Urothelium cell line (cell line): ENCODE results near the gene ATAD3C.
"Not testable (repeated sequence)": the region's sequence is repeated elsewhere in the genome, so short reads cannot be mapped to it uniquely, and the experiment has no call there.

Source experiments
- DNase-seq: peaks from one replicate; pipeline ENCODE4 v3.0.0; 2011; ENCODE audit warnings: low spot score, mixed read lengths
- FAIRE-seq: peaks from 2 replicates; lab custom pipeline; 2011; peaks lifted over from hg19 to GRCh38; lab: Jason Lieb, UNC

Gene ATAD3C

GRCh38 chr1:1468196-1468985, 18.9 kb downstream of the ATAD3C start:
- not testable (repeated sequence) for DNase-seq, FAIRE-seq

- FAIRE-seq (no peak), DNase-seq (no peak)
Observed at GRCh38 chr1:1470626-1471388, 21.3 kb downstream of the ATAD3C start.

- DNase-seq (peak; percentile 90), FAIRE-seq (no peak)
Observed at GRCh38 chr1:1471389-1472052, 22.0 kb downstream of the ATAD3C start, which contains the start of gene ATAD3B. Gene ATAD3B (plus strand): TSS chr1:1471765. CDS start chr1:1471885, 120 bp downstream.

GRCh38 chr1:1472053-1472876, 22.8 kb downstream of the ATAD3C start:
- not testable (repeated sequence) for FAIRE-seq, DNase-seq

GRCh38 chr1:1476011-1476410, 26.5 kb downstream of the ATAD3C start:
- DNase-seq, FAIRE-seq: not testable (repeated sequence)

- FAIRE-seq: no peak
- DNase-seq: no peak
Observed at GRCh38 chr1:1477206-1477605, 27.7 kb downstream of the ATAD3C start.

GRCh38 chr1:1479547-1480487, 30.3 kb downstream of the ATAD3C start:
- DNase-seq: no peak
- FAIRE-seq: no peak

- DNase-seq: not testable (repeated sequence)
Observed at GRCh38 chr1:1480488-1480867, 31.0 kb downstream of the ATAD3C start.

GRCh38 chr1:1481811-1482210, 32.3 kb downstream of the ATAD3C start:
- not testable (repeated sequence) for FAIRE-seq, DNase-seq

More at GRCh38 chr1:1480488-1480867, 31.0 kb downstream of the ATAD3C start:
- FAIRE-seq: not testable (repeated sequence)

- DNase-seq (no peak), FAIRE-seq (no peak)
Observed at GRCh38 chr1:1482856-1483255, 33.4 kb downstream of the ATAD3C start.

- no peak for FAIRE-seq
- no peak for DNase-seq
Observed at GRCh38 chr1:1483714-1484113, 34.2 kb downstream of the ATAD3C start.

GRCh38 chr1:1484976-1485750, 35.7 kb downstream of the ATAD3C start:
- DNase-seq, FAIRE-seq: not testable (repeated sequence)

- DNase-seq, FAIRE-seq: not testable (repeated sequence)
Observed at GRCh38 chr1:1485755-1486317, 36.3 kb downstream of the ATAD3C start.

- DNase-seq: no peak
- no peak for FAIRE-seq
Observed at GRCh38 chr1:1487701-1488100, 38.2 kb downstream of the ATAD3C start.

- no peak for FAIRE-seq
- DNase-seq: no peak
Observed at GRCh38 chr1:1489231-1489630, 39.7 kb downstream of the ATAD3C start.

- DNase-seq: no peak
Observed at GRCh38 chr1:1489861-1490260, 40.4 kb downstream of the ATAD3C start.

GRCh38 chr1:1490633-1491230, 41.2 kb downstream of the ATAD3C start:
- DNase-seq (no peak), FAIRE-seq (no peak)

More at GRCh38 chr1:1489861-1490260, 40.4 kb downstream of the ATAD3C start:
- no peak for FAIRE-seq

- FAIRE-seq: no peak
Observed at GRCh38 chr1:1491601-1492000, 42.1 kb downstream of the ATAD3C start.

More at GRCh38 chr1:1491601-1492000, 42.1 kb downstream of the ATAD3C start:
- no peak for DNase-seq
